B cell (primary cell): Measurements from ENCODE around the gene BFSP1. TPM values are rescaled to one million over a fixed set of nuclear protein-coding genes. Genes with fewer than 3 reads are reported as not detected.
A peak's percentile ranks its signal among the peaks of the same experiment; 100 is the strongest.

Experiments used
- ATAC-seq: fragments of 200-7000 bp; cut with Tn5 transposase; one replicate; pipeline ENCODE4 v1.10.0; 2021; ENCODE audit warnings: low read depth, mild to moderate bottlenecking, moderate number of reproducible peaks, moderate library complexity
- CTCF ChIA-PET: fragments of 350-600 bp; sonication (Branson Sonifier 250); formaldehyde crosslinking; loops from one replicate; lab custom pipeline; 2021; ENCODE audit warnings: antibody characterized with exemption, inconsistent platforms; lab: Charles Lee
- POLR2A ChIA-PET: fragments of 350-600 bp; sonication (Branson Sonifier 250); formaldehyde crosslinking; loops from one replicate; lab custom pipeline; 2021; ENCODE audit warnings: antibody characterized with exemption; lab: Charles Lee
- DNase-seq: peaks from one replicate; pipeline ENCODE4 v3.0.0; 2013
- H2AFZ ChIP-seq: 2 replicates; pipeline ENCODE4 v1.6.1; 2012; ENCODE audit warnings: mild to moderate bottlenecking, low read depth, low read length; ENCODE audit not compliant: insufficient read depth, poor library complexity, severe bottlenecking
- H3K27ac ChIP-seq, 2 donors: 1 replicate in 1 of 2; 2 replicates in 1 of 2; pipeline ENCODE4 v1.5.1; 2012 to 2013; ENCODE audit warnings: low read length in 2 of 2, mild to moderate bottlenecking in 2 of 2, moderate library complexity in 1 of 2
- H3K27me3 ChIP-seq, 4 experiments: fragments of 200-600 bp in 1 of 4; sonication (generic) in 1 of 4; replicated peaks in 1 of 4; 1 replicate in 2 of 4; 2 replicates in 2 of 4; pipeline versions ENCODE4 v1.6.1 to v1.7.0; 2013 to 2016; ENCODE audit warnings: low read length in 3 of 4, mild to moderate bottlenecking in 2 of 4, mixed read lengths in 1 of 4, moderate library complexity in 1 of 4; ENCODE audit not compliant: insufficient read depth in 4 of 4, control insufficient read depth in 3 of 4; ENCODE audit errors: control extremely low read depth in 1 of 4
- H3K36me3 ChIP-seq, 2 experiments: replicated peaks in 1 of 2; 1 replicate in 1 of 2; 2 replicates in 1 of 2; pipeline versions ENCODE4 v1.6.1 to v1.7.1; 2013; ENCODE audit warnings: low read length in 1 of 2; ENCODE audit not compliant: insufficient read depth in 2 of 2, control insufficient read depth in 1 of 2; ENCODE audit errors: control extremely low read depth in 1 of 2, extremely low read depth in 1 of 2
- H3K4me1 ChIP-seq, 2 donors: fragments of 200-600 bp in 1 of 2; sonication (generic) in 1 of 2; 1 replicate in 1 of 2; 2 replicates in 1 of 2; pipeline versions ENCODE4 v1.5.1 to v1.6.1; 2013 to 2017; ENCODE audit warnings: low read length in 2 of 2; ENCODE audit not compliant: control insufficient read depth in 2 of 2, insufficient read depth in 2 of 2
- H3K4me2 ChIP-seq: replicated peaks from 2 replicates; pipeline ENCODE3; 2012; ENCODE audit warnings: mild to moderate bottlenecking, low read depth, low read length; ENCODE audit not compliant: poor library complexity, severe bottlenecking
- H3K4me3 ChIP-seq, 5 experiments: fragments of 200-600 bp in 1 of 5; sonication (generic) in 1 of 5; 1 replicate in 3 of 5; 2 replicates in 2 of 5; pipeline versions ENCODE4 v1.5.1 to v1.7.0; 2011 to 2016; ENCODE audit warnings: low read length in 4 of 5, mild to moderate bottlenecking in 4 of 5, low read depth in 2 of 5, control low read depth in 1 of 5, moderate library complexity in 1 of 5; ENCODE audit not compliant: insufficient read depth in 1 of 5; ENCODE audit errors: control extremely low read depth in 1 of 5, extremely low read depth in 1 of 5
- H3K79me2 ChIP-seq: fragments of 200-600 bp; sonication (generic); one replicate; pipeline ENCODE4 v1.6.0; 2016; ENCODE audit warnings: low read length; ENCODE audit not compliant: control insufficient read depth, insufficient read depth
- H3K9ac ChIP-seq: fragments of 200-600 bp; sonication (generic); 2 replicates; pipeline ENCODE4 v1.6.1; 2017; ENCODE audit warnings: mild to moderate bottlenecking, low read length, moderate library complexity
- H3K9me3 ChIP-seq, 3 donors: one replicate each; pipeline versions ENCODE4 v1.6.1 to v1.7.1; 2013; ENCODE audit warnings: low read length in 2 of 3; ENCODE audit not compliant: control insufficient read depth in 2 of 3, insufficient read depth in 1 of 3; ENCODE audit errors: control extremely low read depth in 1 of 3
- H4K20me1 ChIP-seq: 2 replicates; pipeline ENCODE4 v1.6.0; 2012; ENCODE audit warnings: mild to moderate bottlenecking, low read length; ENCODE audit not compliant: insufficient read depth, control insufficient read depth, poor library complexity, severe bottlenecking
- H3K27ac Mint-ChIP-seq: one replicate; pipeline ENCODE4 v1.8.0; 2021; ENCODE audit warnings: mixed read lengths
- H3K27me3 Mint-ChIP-seq: one replicate; pipeline ENCODE4 v1.8.0; 2021; ENCODE audit warnings: mixed read lengths
- H3K4me1 Mint-ChIP-seq: one replicate; pipeline ENCODE4 v1.8.0; 2021; ENCODE audit warnings: mixed read lengths
- H3K4me3 Mint-ChIP-seq: one replicate; pipeline ENCODE4 v1.8.0; 2021; ENCODE audit warnings: mixed read lengths
- H3K9me3 Mint-ChIP-seq: one replicate; pipeline ENCODE4 v1.8.0; 2022; ENCODE audit warnings: mixed read lengths; ENCODE audit not compliant: insufficient read depth
- CTCF ChIP-seq: fragments of 200-600 bp; IDR thresholded peaks from one replicate; pipeline ENCODE4 v1.8.0; 2022; ENCODE audit warnings: antibody characterized with exemption, mild to moderate bottlenecking
- EZH2 ChIP-seq: IDR thresholded peaks from 2 replicates; pipeline ENCODE4 v1.6.1; 2012; ENCODE audit warnings: borderline replicate concordance, low read depth, mild to moderate bottlenecking, moderate library complexity, low read length; ENCODE audit not compliant: insufficient read depth, poor library complexity, severe bottlenecking
- WGBS: methylation state at CpG from one replicate; pipeline ENCODE4 v1.1.5; 2013; ENCODE audit warnings: missing lambda C conversion rate; ENCODE audit not compliant: insufficient coverage; 5-methylcytosine and 5-hydroxymethylcytosine counted together
- intact Hi-C: fragments of 100-400 bp; cut with micrococcal nuclease; formaldehyde crosslinking; loops from one replicate; pipeline ENCODE4 v1.10.0; 2022
- polyA plus RNA-seq: library from polyadenylated mRNA; depleted of rRNA; stranded (reverse); fragments of >200 nt; gene quantifications from 2 replicates; pipeline ENCODE4 v1.2.3, GENCODE V29; 2012
- total RNA-seq, 2 donors: library from RNA; stranded (reverse); fragments of 120-200 nt in 1 of 2; gene quantifications; 1 replicate in 1 of 2; 2 replicates in 1 of 2; pipeline versions ENCODE4 v1.2.3 to v1.2.4, GENCODE V29; 2013 to 2022

The BFSP1 gene
- total and polyA plus RNA-seq, 2 donors (not counting 1 experiment from before 2014, with no cell fraction given), result not detected

- Mint-ChIP-seq H3K9me3 (no peaks in the 10 kb centered on the region), H3K27ac (peak overlapping the region; percentile 60), H3K27me3 (peaks cover 6% of the 10 kb centered on the region), H3K4me1 (peaks cover 13% of the 10 kb centered on the region), H3K4me3 (peak overlapping the region; percentile 94)
- ChIA-PET CTCF (interaction anchor here (0.7 to 3.3 kb wide), 32 partner anchors 8 to 1752 kb away, joined by 3 to 22 read pairs (median 5); partner anchors contain the start of genes BFSP1, DSTN and RRBP1), POLR2A (interaction anchor here (0.6 to 1.6 kb wide), 4 partner anchors 143 to 961 kb away, joined by 3 to 5 read pairs (median 4); partner anchors contain the start of genes DZANK1 and ZNF133)
- WGBS, result 66% methylated on average over 9 of the region's 19 CpGs
- Histone ChIP-seq H3K4me1 (peaks cover 9 to 17% of the 10 kb centered on the region in 2 donors), H3K27me3 (no peaks in the 10 kb centered on the region), H2AFZ (peak overlapping the region; percentile 82), H3K9ac (peak overlapping the region; percentile 74), H4K20me1 (no peaks in the 10 kb centered on the region), H3K9me3 (no peaks in the 10 kb centered on the region), H3K4me2 (peak overlapping the region; percentile 95), H3K27ac (peak overlapping the region; percentile 20 to 51), H3K36me3 (no peaks in the 10 kb centered on the region), H3K4me3 (peak overlapping the region in 4 of 5 experiments; percentile 58 to 81 (median 64)), H3K79me2 (no peaks in the 10 kb centered on the region)
- intact Hi-C loops, result loop anchor here (1.0 to 10.0 kb wide), 7 partner anchors 31 to 513 kb away; partner anchors contain the start of genes DSTN and MGME1
- ATAC-seq, result no peak
- TF ChIP-seq EZH2, result no peak
- no peak for TF ChIP-seq CTCF
- peak; percentile 9 for DNase-seq
These were observed 25.3 kb downstream of the BFSP1 start for GRCh38 chr20:17505636-17506517.
